ENCODE data around the gene HCST.

HCST gene

GRCh38 chr19:35901854-35902661 is at the start of gene HCST:
Gene HCST, plus strand, starts transcription at chr19:35902529. Its CDS starts 65 bp downstream, at chr19:35902594.
- TF ChIP-seq SP1 (IDR thresholded peaks at IDR 0.05) (no peak), ARNT (IDR thresholded peaks at IDR 0.05) (no peak), TARDBP (IDR thresholded peaks at IDR 0.05) (no peak), FOXK2 (IDR thresholded peaks at IDR 0.05) (no peak), LEF1 (IDR thresholded peaks at IDR 0.05; ENCODE audit: borderline replicate concordance) (no peak), PKNOX1 (IDR thresholded peaks at IDR 0.05) (no peak), NFRKB (IDR thresholded peaks at IDR 0.05) (no peak), ELF4 (IDR thresholded peaks at IDR 0.05) (no peak), HDGF (IDR thresholded peaks at IDR 0.05; ENCODE audit: borderline replicate concordance) (no peak)
- no peak for DNase-seq (ENCODE audit: extremely low spot score)
- ChIA-PET POLR2A (no interaction called here), CTCF (no interaction called here)

- ChIA-PET POLR2A (no interaction called here), CTCF (no interaction called here)
- TF ChIP-seq ARNT (IDR thresholded peaks at IDR 0.05) (no peak), FOXA1 (IDR thresholded peaks at IDR 0.05) (no peak), SUZ12 (IDR thresholded peaks at IDR 0.05) (no peak), HDGF (IDR thresholded peaks at IDR 0.05; ENCODE audit: borderline replicate concordance) (no peak), CTBP1 (IDR thresholded peaks at IDR 0.05; ENCODE audit: borderline replicate concordance) (no peak), FOXK2 (IDR thresholded peaks at IDR 0.05) (no peak), ZNF384 (IDR thresholded peaks at IDR 0.05) (no peak), NFRKB (IDR thresholded peaks at IDR 0.05) (no peak)
- DNase-seq (ENCODE audit: extremely low spot score) = no peak
Observed at GRCh38 chr19:35853038-35853756, 49.1 kb upstream of the HCST start.

- ChIA-PET CTCF (no interaction called here), POLR2A (no interaction called here)
- no peak for DNase-seq (ENCODE audit: extremely low spot score)
- TF ChIP-seq TARDBP (IDR thresholded peaks at IDR 0.05) (no peak), ZNF384 (IDR thresholded peaks at IDR 0.05) (no peak), SUZ12 (IDR thresholded peaks at IDR 0.05) (no peak), SP1 (IDR thresholded peaks at IDR 0.05) (no peak), ELF4 (IDR thresholded peaks at IDR 0.05) (no peak), L3MBTL2 (conservative IDR thresholded peaks at IDR 0.05) (no peak), PKNOX1 (IDR thresholded peaks at IDR 0.05) (no peak), FOXM1 (IDR thresholded peaks at IDR 0.05; ENCODE audit: borderline replicate concordance) (no peak), FOXA1 (IDR thresholded peaks at IDR 0.05) (no peak), ARNT (IDR thresholded peaks at IDR 0.05) (no peak), CTBP1 (IDR thresholded peaks at IDR 0.05; ENCODE audit: borderline replicate concordance) (no peak), BHLHE40 (IDR thresholded peaks at IDR 0.05; ENCODE audit: borderline replicate concordance) (no peak), LEF1 (IDR thresholded peaks at IDR 0.05; ENCODE audit: borderline replicate concordance) (no peak), HDGF (IDR thresholded peaks at IDR 0.05; ENCODE audit: borderline replicate concordance) (no peak), FOXK2 (IDR thresholded peaks at IDR 0.05) (no peak), NFRKB (IDR thresholded peaks at IDR 0.05) (no peak)
Observed at GRCh38 chr19:35856546-35857149, 45.7 kb upstream of the HCST start, which contains the start of gene KIRREL2. Gene KIRREL2, plus strand, starts transcription at chr19:35856911. Its CDS starts 209 bp downstream, at chr19:35857120.

GRCh38 chr19:35858311-35858710 is 44.0 kb upstream of the HCST start:
- POLR2A ChIA-PET = no interaction called here
- TF ChIP-seq ARNT (IDR thresholded peaks at IDR 0.05) (no peak), PKNOX1 (IDR thresholded peaks at IDR 0.05) (no peak), ELF4 (IDR thresholded peaks at IDR 0.05) (no peak), LEF1 (IDR thresholded peaks at IDR 0.05; ENCODE audit: borderline replicate concordance) (no peak), CTBP1 (IDR thresholded peaks at IDR 0.05; ENCODE audit: borderline replicate concordance) (no peak), BHLHE40 (IDR thresholded peaks at IDR 0.05; ENCODE audit: borderline replicate concordance) (no peak), HDGF (IDR thresholded peaks at IDR 0.05; ENCODE audit: borderline replicate concordance) (no peak), FOXA1 (IDR thresholded peaks at IDR 0.05) (no peak), L3MBTL2 (conservative IDR thresholded peaks at IDR 0.05) (no peak)
- DNase-seq (ENCODE audit: extremely low spot score) = no peak
- CTCF ChIA-PET = no interaction called here

GRCh38 chr19:35859414-35859813 is 42.9 kb upstream of the HCST start:
- CTCF ChIA-PET = no interaction called here
- DNase-seq (ENCODE audit: extremely low spot score) = no peak
- TF ChIP-seq HDGF (IDR thresholded peaks at IDR 0.05; ENCODE audit: borderline replicate concordance) = no peak
- no peak for TF ChIP-seq FOXA1 (IDR thresholded peaks at IDR 0.05)
- TF ChIP-seq L3MBTL2 (conservative IDR thresholded peaks at IDR 0.05) = no peak
- TF ChIP-seq BHLHE40 (IDR thresholded peaks at IDR 0.05; ENCODE audit: borderline replicate concordance) = no peak
- TF ChIP-seq ZNF384 (IDR thresholded peaks at IDR 0.05) = no peak
- TF ChIP-seq NFRKB (IDR thresholded peaks at IDR 0.05) = no peak
- no peak for TF ChIP-seq LEF1 (IDR thresholded peaks at IDR 0.05; ENCODE audit: borderline replicate concordance)
- no peak for TF ChIP-seq CTBP1 (IDR thresholded peaks at IDR 0.05; ENCODE audit: borderline replicate concordance)
- no peak for TF ChIP-seq ELF4 (IDR thresholded peaks at IDR 0.05)
- no peak for TF ChIP-seq FOXM1 (IDR thresholded peaks at IDR 0.05; ENCODE audit: borderline replicate concordance)
- TF ChIP-seq PKNOX1 (IDR thresholded peaks at IDR 0.05) = no peak
- no peak for TF ChIP-seq FOXK2 (IDR thresholded peaks at IDR 0.05)
- no peak for TF ChIP-seq ARNT (IDR thresholded peaks at IDR 0.05)
- no peak for TF ChIP-seq TARDBP (IDR thresholded peaks at IDR 0.05)
- no peak for TF ChIP-seq SP1 (IDR thresholded peaks at IDR 0.05)
- TF ChIP-seq SUZ12 (IDR thresholded peaks at IDR 0.05) = no peak
- POLR2A ChIA-PET = no interaction called here

Measured in HEK293T (cell line).